Neural crest cell (in vitro differentiated cells): Measurements from ENCODE around the gene DNAH2. TPM values are rescaled to one million over a fixed set of nuclear protein-coding genes. Genes with fewer than 3 reads are reported as not detected.
A peak's percentile ranks its signal among the peaks of the same experiment; 100 is the strongest.

Experiments
- DNase-seq: peaks from one replicate; pipeline ENCODE4 v3.0.0; 2021; ENCODE audit warnings: low read depth, mixed read lengths, low spot score
- H3K27ac Mint-ChIP-seq: one replicate; pipeline ENCODE4 v1.8.0; 2021; ENCODE audit warnings: mild to moderate bottlenecking, mixed read lengths; ENCODE audit not compliant: unreplicated experiment
- H3K27me3 Mint-ChIP-seq: 2 replicates; pipeline ENCODE4 v1.8.0; 2021; ENCODE audit warnings: low read depth, mild to moderate bottlenecking, mixed read lengths
- H3K36me3 Mint-ChIP-seq: 2 replicates; pipeline ENCODE4 v1.8.0; 2021; ENCODE audit warnings: low read depth, mild to moderate bottlenecking, mixed read lengths
- H3K4me1 Mint-ChIP-seq: 2 replicates; pipeline ENCODE4 v1.8.0; 2021; ENCODE audit warnings: mixed read lengths
- H3K4me3 Mint-ChIP-seq: one replicate; pipeline ENCODE4 v1.8.0; 2021; ENCODE audit warnings: mild to moderate bottlenecking, mixed read lengths
- H3K9me3 Mint-ChIP-seq: 2 replicates; pipeline ENCODE4 v1.8.0; 2021; ENCODE audit warnings: mixed read lengths
- CTCF ChIP-seq: fragments of 200-600 bp; sonication (generic); conservative IDR thresholded peaks from 2 replicates; pipeline ENCODE4 v1.5.0; 2021; ENCODE audit warnings: antibody characterized with exemption, mild to moderate bottlenecking
- total RNA-seq: library from RNA; stranded (reverse); gene quantifications from 2 replicates; pipeline ENCODE4 v1.2.1, GENCODE V29; 2021

DNAH2 gene
- total RNA-seq, 1 donor from 2014 or later, result 0.16 TPM

DNA sequence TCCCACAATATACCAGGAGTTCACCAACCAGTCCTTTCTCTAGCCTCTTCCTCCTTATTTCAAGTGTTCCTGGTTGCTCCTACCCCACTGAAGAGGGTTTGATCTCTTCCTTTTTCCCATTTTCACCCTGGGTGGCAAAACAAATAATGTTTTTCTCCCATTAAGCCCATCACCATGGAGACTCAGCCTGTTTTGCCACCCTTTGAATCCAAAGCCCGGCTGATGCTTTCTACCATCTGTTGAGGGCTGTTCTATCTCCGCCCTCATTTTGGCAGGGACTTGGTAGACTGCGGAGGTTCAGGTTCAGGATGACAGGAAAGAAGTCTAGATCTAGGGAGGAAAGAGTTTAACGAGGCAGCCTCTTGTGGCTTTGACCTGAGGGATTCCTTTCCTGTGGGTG lies 2.6 kb downstream of the DNAH2 start:
- Mint-ChIP-seq H3K36me3 (no peaks in the 10 kb centered on the region), H3K9me3 (no peaks in the 10 kb centered on the region), H3K4me1 (peaks cover 35% of the 10 kb centered on the region), H3K4me3 (peak overlapping the region; percentile 36), H3K27ac (no peak overlapping the region), H3K27me3 (peaks cover 56% of the 10 kb centered on the region)
- no peak for TF ChIP-seq CTCF
- no peak for DNase-seq

DNA sequence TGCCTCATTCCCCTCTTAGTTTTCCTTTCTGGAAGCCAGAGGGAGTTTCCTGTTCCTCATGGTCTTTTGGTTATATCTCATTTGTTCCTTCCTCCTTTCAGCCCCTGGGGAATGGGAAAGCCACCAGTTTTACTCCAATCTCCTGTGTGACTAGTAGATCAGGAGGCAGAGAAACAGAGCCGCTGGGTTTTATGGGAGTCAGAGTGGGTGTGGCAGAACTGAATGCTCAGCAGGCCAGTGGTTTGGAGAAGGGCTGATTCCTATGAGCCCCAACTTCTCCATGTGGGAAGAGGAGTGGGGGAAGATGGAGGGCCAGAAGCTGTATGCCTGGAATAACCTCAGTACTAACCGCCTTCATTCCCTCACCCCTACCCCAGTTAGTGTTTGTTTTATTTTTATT lies 4.1 kb downstream of the DNAH2 start:
- Mint-ChIP-seq H3K36me3 (no peaks in the 10 kb centered on the region), H3K4me1 (peaks cover 21% of the 10 kb centered on the region), H3K9me3 (no peaks in the 10 kb centered on the region), H3K27me3 (peaks cover 51% of the 10 kb centered on the region), H3K4me3 (no peak overlapping the region), H3K27ac (no peak overlapping the region)
- no peak for TF ChIP-seq CTCF
- DNase-seq, result no peak

DNA sequence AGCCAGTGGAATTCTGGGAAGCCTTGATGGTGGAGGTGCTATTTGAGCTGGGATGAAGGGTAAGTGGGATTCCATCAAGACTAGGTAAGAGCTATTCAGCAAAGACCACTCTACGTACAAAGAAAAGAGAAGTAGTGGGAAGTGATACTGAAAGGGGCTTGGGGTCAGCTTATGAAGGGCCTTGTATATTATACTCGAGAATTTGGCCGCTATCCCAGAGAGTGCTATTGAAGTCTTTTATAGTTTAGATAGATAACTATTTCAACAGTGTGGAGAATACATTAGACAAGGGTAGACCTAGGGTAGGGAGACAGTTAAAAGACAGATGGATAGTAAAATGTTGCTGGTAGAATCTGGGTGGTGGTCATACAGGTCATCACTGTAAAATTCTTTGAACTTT lies 10.3 kb downstream of the DNAH2 start:
- no peak for DNase-seq
- H3K27ac Mint-ChIP-seq, result no peak overlapping the region
- H3K4me1 Mint-ChIP-seq, result peaks cover 7% of the 10 kb centered on the region
- H3K4me3 Mint-ChIP-seq, result no peak overlapping the region
- H3K36me3 Mint-ChIP-seq, result no peaks in the 10 kb centered on the region
- peaks cover 5% of the 10 kb centered on the region for H3K27me3 Mint-ChIP-seq
- TF ChIP-seq CTCF, result no peak
- no peaks in the 10 kb centered on the region for H3K9me3 Mint-ChIP-seq

DNA sequence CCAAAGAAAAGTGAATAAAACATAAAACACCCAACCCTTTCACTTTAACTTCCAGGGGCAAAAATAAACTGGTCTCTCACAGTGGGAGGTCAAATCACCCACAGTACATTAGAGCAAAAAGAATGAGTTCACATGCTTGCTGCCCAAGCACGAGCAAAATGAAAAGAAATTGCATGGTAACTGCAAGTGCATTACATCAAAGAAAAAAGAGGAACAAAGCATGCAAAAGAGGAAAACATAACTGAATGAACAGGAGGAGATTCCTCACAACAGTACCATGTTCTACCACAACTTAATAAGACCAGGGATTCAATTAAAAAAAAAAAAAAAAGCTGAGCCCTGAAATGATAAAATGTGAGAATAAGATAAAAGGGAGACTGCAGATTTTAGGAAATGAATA lies 12.3 kb downstream of the DNAH2 start:
- no peaks in the 10 kb centered on the region for H3K9me3 Mint-ChIP-seq
- TF ChIP-seq CTCF, result no peak
- H3K27ac Mint-ChIP-seq, result no peak overlapping the region
- H3K4me3 Mint-ChIP-seq, result no peak overlapping the region
- no peaks in the 10 kb centered on the region for H3K36me3 Mint-ChIP-seq
- DNase-seq, result no peak
- peaks cover 7% of the 10 kb centered on the region for H3K27me3 Mint-ChIP-seq
- peaks cover 7% of the 10 kb centered on the region for H3K4me1 Mint-ChIP-seq

GRCh38 chr17:7732981-7733539 lies 15.5 kb downstream of the DNAH2 start:
- no peak for TF ChIP-seq CTCF
- no peaks in the 10 kb centered on the region for H3K36me3 Mint-ChIP-seq
- no peak for DNase-seq
- H3K4me3 Mint-ChIP-seq, result no peak overlapping the region
- no peaks in the 10 kb centered on the region for H3K9me3 Mint-ChIP-seq
- H3K27ac Mint-ChIP-seq, result no peak overlapping the region
- peaks cover 7% of the 10 kb centered on the region for H3K4me1 Mint-ChIP-seq
- peaks cover 25% of the 10 kb centered on the region for H3K27me3 Mint-ChIP-seq
